ENCODE results near the gene IP6K1. TPM values are rescaled to one million over a fixed set of nuclear protein-coding genes. Genes with fewer than 3 reads are reported as not detected.

The IP6K1 gene
- total RNA-seq, 1 donor from 2014 or later: 37.5 TPM

GRCh38 chr3:49804141-49805041 is 18.0 kb upstream of the IP6K1 start:
- TF ChIP-seq CTCF (IDR thresholded peaks at IDR 0.05): no peak
- Histone ChIP-seq H3K4me1 (peaks cover 55% of the 10 kb centered on the region), H3K27me3 (ENCODE audit: low read depth) (no peaks in the 10 kb centered on the region), H3K36me3 (peaks cover 9% of the 10 kb centered on the region), H3K27ac (peak overlapping the region; percentile 92), H3K9me3 (no peaks in the 10 kb centered on the region), H3K4me3 (peak overlapping the region; percentile 96)
- intact Hi-C loops (cut with DNase I): no loop called here
- ATAC-seq: no peak
- peak; percentile 59 for DNase-seq

- peak overlapping the region; percentile 96 for H3K4me3 ChIP-seq
- H3K36me3 ChIP-seq: peaks cover under 1% of the 10 kb centered on the region
- H3K4me1 ChIP-seq: peaks cover 51% of the 10 kb centered on the region
- no peaks in the 10 kb centered on the region for H3K9me3 ChIP-seq
- DNase-seq (peak; percentile 58), ATAC-seq (peak in 1 of 2 donors; percentile 12)
- no peaks in the 10 kb centered on the region for H3K27me3 ChIP-seq (ENCODE audit: low read depth)
- no peak for TF ChIP-seq CTCF (IDR thresholded peaks at IDR 0.05)
- H3K27ac ChIP-seq: peak overlapping the region; percentile 92
- intact Hi-C loops (cut with DNase I): no loop called here
These were observed 17.3 kb upstream of the IP6K1 start for GRCh38 chr3:49803465-49804140.

GRCh38 chr3:49802719-49803464 is 16.6 kb upstream of the IP6K1 start, which contains the start of gene INKA1:
INKA1 (plus strand) TSS chr3:49803261; CDS start chr3:49803393, 132 bp downstream.
- Histone ChIP-seq H3K36me3 (no peaks in the 10 kb centered on the region), H3K4me3 (peak within 1 kb of the TSS; percentile 96), H3K27me3 (ENCODE audit: low read depth) (no peaks in the 10 kb centered on the region), H3K27ac (peak within 1 kb of the TSS; percentile 92), H3K9me3 (no peaks in the 10 kb centered on the region), H3K4me1 (peaks cover 45% of the 10 kb centered on the region)
- DNase-seq (peak; percentile 95), ATAC-seq (peak; percentile 93 to 94)
- intact Hi-C loops (cut with DNase I): no loop called here
- TF ChIP-seq CTCF (IDR thresholded peaks at IDR 0.05): peak; percentile 92

- no peaks in the 10 kb centered on the region for H3K27me3 ChIP-seq (ENCODE audit: low read depth)
- H3K4me3 ChIP-seq: no peak overlapping the region
- H3K36me3 ChIP-seq: no peaks in the 10 kb centered on the region
- ATAC-seq: no peak
- H3K9me3 ChIP-seq: no peaks in the 10 kb centered on the region
- intact Hi-C loops (cut with DNase I): no loop called here
- no peak for TF ChIP-seq CTCF (IDR thresholded peaks at IDR 0.05)
- DNase-seq: no peak
- peaks cover 28% of the 10 kb centered on the region for H3K4me1 ChIP-seq
- H3K27ac ChIP-seq: no peak overlapping the region
These were observed 14.8 kb upstream of the IP6K1 start for GRCh38 chr3:49801160-49801559.

GRCh38 chr3:49799761-49800160 is 13.4 kb upstream of the IP6K1 start, which contains the start of gene CDHR4:
CDHR4 (minus strand) TSS chr3:49799873; CDS start chr3:49799812, 61 bp downstream.
- ATAC-seq: no peak

More at GRCh38 chr3:49799761-49800160, 13.4 kb upstream of the IP6K1 start, which contains the start of gene CDHR4:
- no peaks in the 10 kb centered on the region for H3K9me3 ChIP-seq
- H3K36me3 ChIP-seq: no peaks in the 10 kb centered on the region
- DNase-seq: no peak
- intact Hi-C loops (cut with DNase I): no loop called here
- no peak for TF ChIP-seq CTCF (IDR thresholded peaks at IDR 0.05)
- H3K4me3 ChIP-seq: no peak within 1 kb of the TSS
- H3K27ac ChIP-seq: no peak within 1 kb of the TSS
- peaks cover 14% of the 10 kb centered on the region for H3K4me1 ChIP-seq
- no peaks in the 10 kb centered on the region for H3K27me3 ChIP-seq (ENCODE audit: low read depth)

Measured in lower lobe of right lung (tissue), 2 donors.